ENCODE results near the gene KCNH3.

KCNH3 gene

GRCh38 chr12:49546481-49546880, 7.7 kb downstream of the KCNH3 start:
- no peak for DNase-seq (ENCODE audit: low read depth)
- TF ChIP-seq CTCF (IDR thresholded peaks at IDR 0.05; ENCODE audit: control insufficient read depth, extremely low read depth, insufficient read depth) = no peak
- no peak overlapping the region for H3K4me3 ChIP-seq (ENCODE audit: low read depth, low read length)

GRCh38 chr12:49547090-49547690, 8.4 kb downstream of the KCNH3 start:
- no peak for TF ChIP-seq CTCF (IDR thresholded peaks at IDR 0.05; ENCODE audit: control insufficient read depth, extremely low read depth, insufficient read depth)
- no peak for DNase-seq (ENCODE audit: low read depth)
- H3K4me3 ChIP-seq (ENCODE audit: low read depth, low read length) = no peak overlapping the region

- TF ChIP-seq CTCF (IDR thresholded peaks at IDR 0.05; ENCODE audit: control insufficient read depth, extremely low read depth, insufficient read depth) = no peak
- no peak overlapping the region for H3K4me3 ChIP-seq (ENCODE audit: low read depth, low read length)
- no peak for DNase-seq (ENCODE audit: low read depth)
Measured at GRCh38 chr12:49548481-49548821, 9.6 kb downstream of the KCNH3 start.

- DNase-seq (ENCODE audit: low read depth) = no peak
- H3K4me3 ChIP-seq (ENCODE audit: low read depth, low read length) = no peak overlapping the region
- TF ChIP-seq CTCF (IDR thresholded peaks at IDR 0.05; ENCODE audit: control insufficient read depth, extremely low read depth, insufficient read depth) = no peak
Measured at GRCh38 chr12:49548822-49549648, 10.2 kb downstream of the KCNH3 start.

GRCh38 chr12:49549735-49550692, 11.2 kb downstream of the KCNH3 start:
- no peak for DNase-seq (ENCODE audit: low read depth)
- H3K4me3 ChIP-seq (ENCODE audit: low read depth, low read length) = no peak overlapping the region
- no peak for TF ChIP-seq CTCF (IDR thresholded peaks at IDR 0.05; ENCODE audit: control insufficient read depth, extremely low read depth, insufficient read depth)

GRCh38 chr12:49550693-49551252, 11.9 kb downstream of the KCNH3 start:
- DNase-seq (ENCODE audit: low read depth) = no peak
- no peak for TF ChIP-seq CTCF (IDR thresholded peaks at IDR 0.05; ENCODE audit: control insufficient read depth, extremely low read depth, insufficient read depth)
- H3K4me3 ChIP-seq (ENCODE audit: low read depth, low read length) = no peak overlapping the region

All from LNCaP clone FGC (cell line).